GM18511 (cell line): ENCODE measurements around the gene HLCS.

Source experiments
- ATAC-seq: cut with Tn5 transposase; IDR thresholded peaks from one replicate; pipeline ENCODE4 v1.9.1; 2021; ENCODE audit warnings: mild to moderate bottlenecking, moderate library complexity; ENCODE audit not compliant: unreplicated experiment

HLCS gene

GRCh38 chr21:36707763-36708285, 258.6 kb downstream of the HLCS start:
- ATAC-seq = no peak

- no peak for ATAC-seq
Measured at GRCh38 chr21:36706951-36707762, 259.3 kb downstream of the HLCS start.

GRCh38 chr21:36706482-36706852, 260.0 kb downstream of the HLCS start:
- no peak for ATAC-seq

- ATAC-seq = no peak
Measured at GRCh38 chr21:36705679-36706481, 260.6 kb downstream of the HLCS start.

- ATAC-seq = no peak
Measured at GRCh38 chr21:36704958-36705678, 261.4 kb downstream of the HLCS start.

GRCh38 chr21:36704281-36704957, 262.1 kb downstream of the HLCS start:
- ATAC-seq = no peak

- ATAC-seq = no peak
Measured at GRCh38 chr21:36703626-36704280, 262.7 kb downstream of the HLCS start.

- no peak for ATAC-seq
Measured at GRCh38 chr21:36703123-36703522, 263.3 kb downstream of the HLCS start.

- ATAC-seq = no peak
Measured at GRCh38 chr21:36702622-36702968, 263.9 kb downstream of the HLCS start.

GRCh38 chr21:36701756-36702621, 264.5 kb downstream of the HLCS start:
- ATAC-seq = no peak

GRCh38 chr21:36700971-36701755, 265.3 kb downstream of the HLCS start:
- no peak for ATAC-seq
